NCI-H82 treated with DMSO at 0.1 percent for 48 hours (cell line): ENCODE results near the gene SPNS2.

Source experiments
- DNase-seq: peaks from one replicate; lab custom pipeline; 2025; ENCODE audit not compliant: unreplicated experiment; lab: John Stamatoyannopoulos, UW

SPNS2 gene

DNA sequence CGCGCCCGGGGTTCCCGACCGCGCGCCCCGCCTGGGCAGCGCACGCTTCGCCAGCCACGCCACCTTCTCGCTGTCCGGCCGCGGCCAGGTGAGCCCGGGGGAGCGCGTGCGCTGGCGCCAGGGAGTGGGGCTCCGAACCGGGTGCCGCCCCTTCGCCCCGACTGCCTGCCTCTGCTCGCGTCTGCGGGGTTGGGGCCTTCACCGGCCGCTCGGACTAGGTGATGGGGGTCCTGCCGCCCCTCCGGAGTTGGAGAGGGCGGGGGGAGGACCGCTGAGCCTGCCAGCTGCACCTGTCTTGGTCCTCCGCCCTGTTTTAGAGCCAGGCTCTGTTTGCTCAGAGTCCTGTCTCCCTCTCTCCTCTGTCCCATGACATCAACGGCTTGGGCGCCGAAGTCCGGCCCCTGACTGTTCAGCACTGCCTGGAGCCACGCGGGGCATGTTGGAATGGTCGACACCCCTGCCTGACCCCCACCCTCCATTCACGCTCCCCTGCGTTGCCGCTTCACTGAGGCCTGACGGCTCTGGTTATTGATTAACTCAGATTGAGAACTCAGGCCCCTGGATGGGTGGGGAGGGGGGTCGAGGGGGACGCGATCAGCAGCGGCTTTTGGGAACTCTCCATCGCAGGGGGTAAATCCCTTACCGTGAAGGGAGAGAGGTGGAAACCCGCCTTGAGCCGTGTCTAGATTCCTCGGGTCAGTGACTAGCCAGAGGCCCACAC, 86.4 kb downstream of the SPNS2 start:
- no peak for DNase-seq

- DNase-seq: no peak
These were observed 86.9 kb downstream of the SPNS2 start for GRCh38 chr17:4585638-4585994.

GRCh38 chr17:4586043-4586442, 87.4 kb downstream of the SPNS2 start:
- no peak for DNase-seq

- DNase-seq: no peak
These were observed 88.5 kb downstream of the SPNS2 start for GRCh38 chr17:4587195-4587594.

DNA sequence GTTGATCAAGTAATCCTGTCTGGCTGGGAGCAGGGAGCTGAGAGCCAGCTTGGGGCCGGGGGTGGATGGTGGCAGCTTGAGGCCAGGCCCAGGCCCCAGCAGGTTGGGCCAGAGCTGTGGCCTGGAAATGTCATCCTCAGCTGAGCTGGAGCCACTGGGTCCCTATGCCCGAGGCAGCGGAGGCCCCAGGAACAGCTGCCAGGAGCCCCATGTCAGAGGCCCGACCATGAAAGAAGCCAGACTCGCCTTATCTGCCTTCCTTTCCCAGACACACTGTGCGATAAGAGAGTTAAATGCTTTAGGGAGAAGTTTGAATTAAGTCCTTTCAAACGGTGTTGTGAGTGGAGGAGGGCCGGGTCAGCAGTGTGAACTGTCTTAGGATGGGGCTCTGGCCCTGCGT, 89.1 kb downstream of the SPNS2 start:
- DNase-seq: no peak

DNA sequence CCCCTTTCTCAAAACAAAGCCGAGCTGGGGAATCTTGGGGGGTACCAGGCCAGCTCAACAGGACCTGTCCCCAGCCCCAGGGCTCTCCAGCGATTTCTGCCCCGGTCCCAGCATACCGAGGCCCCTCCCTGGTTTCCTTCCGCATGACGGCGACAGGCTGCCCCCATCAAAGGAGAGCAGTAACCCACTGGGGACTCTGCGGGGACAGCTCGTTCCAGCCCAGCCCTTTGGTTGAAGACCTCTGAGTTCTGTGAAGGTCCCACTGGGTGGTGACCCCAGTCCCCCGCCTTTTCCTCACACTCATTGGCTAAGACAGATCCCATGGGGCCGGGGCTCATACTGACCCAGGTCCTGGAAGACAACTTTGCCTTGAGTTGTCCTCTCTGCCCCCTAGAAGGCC, 89.7 kb downstream of the SPNS2 start:
- no peak for DNase-seq
